HEK293T (cell line): ENCODE results near the gene ARFIP1.

Source experiments
- BHLHE40 ChIP-seq: fragments of 450-650 bp; IDR thresholded peaks from 2 replicates; pipeline ENCODE4 v1.6.1; 2016; ENCODE audit warnings: mild to moderate bottlenecking, moderate library complexity, borderline replicate concordance
- ELF4 ChIP-seq: fragments of 450-650 bp; IDR thresholded peaks from 2 replicates; pipeline ENCODE4 v1.6.1; 2017; ENCODE audit warnings: antibody characterized with exemption
- FOXA1 ChIP-seq: fragments of 450-650 bp; IDR thresholded peaks from 2 replicates; pipeline ENCODE4 v1.6.1; 2016; ENCODE audit warnings: mild to moderate bottlenecking
- FOXK2 ChIP-seq: fragments of 450-650 bp; IDR thresholded peaks from 2 replicates; pipeline ENCODE4 v1.6.1; 2016; ENCODE audit warnings: mild to moderate bottlenecking
- FOXM1 ChIP-seq: fragments of 450-650 bp; IDR thresholded peaks from 2 replicates; pipeline ENCODE4 v1.6.1; 2017; ENCODE audit warnings: mild to moderate bottlenecking, borderline replicate concordance
- HDGF ChIP-seq: fragments of 450-650 bp; IDR thresholded peaks from 2 replicates; pipeline ENCODE4 v1.6.1; 2017; ENCODE audit warnings: antibody characterized with exemption, borderline replicate concordance
- LEF1 ChIP-seq: fragments of 450-650 bp; IDR thresholded peaks from 2 replicates; pipeline ENCODE4 v1.6.1; 2017; ENCODE audit warnings: mild to moderate bottlenecking, borderline replicate concordance
- NFRKB ChIP-seq: fragments of 450-650 bp; IDR thresholded peaks from 2 replicates; pipeline ENCODE4 v1.6.1; 2016; ENCODE audit warnings: mild to moderate bottlenecking, moderate library complexity
- SP1 ChIP-seq: fragments of 450-650 bp; IDR thresholded peaks from 2 replicates; pipeline ENCODE4 v1.6.1; 2017
- SUZ12 ChIP-seq: fragments of 450-650 bp; IDR thresholded peaks from 2 replicates; pipeline ENCODE4 v1.6.1; 2016; ENCODE audit warnings: mild to moderate bottlenecking
- TARDBP ChIP-seq: fragments of 450-650 bp; IDR thresholded peaks from 2 replicates; pipeline ENCODE4 v1.6.1; 2016

DNA sequence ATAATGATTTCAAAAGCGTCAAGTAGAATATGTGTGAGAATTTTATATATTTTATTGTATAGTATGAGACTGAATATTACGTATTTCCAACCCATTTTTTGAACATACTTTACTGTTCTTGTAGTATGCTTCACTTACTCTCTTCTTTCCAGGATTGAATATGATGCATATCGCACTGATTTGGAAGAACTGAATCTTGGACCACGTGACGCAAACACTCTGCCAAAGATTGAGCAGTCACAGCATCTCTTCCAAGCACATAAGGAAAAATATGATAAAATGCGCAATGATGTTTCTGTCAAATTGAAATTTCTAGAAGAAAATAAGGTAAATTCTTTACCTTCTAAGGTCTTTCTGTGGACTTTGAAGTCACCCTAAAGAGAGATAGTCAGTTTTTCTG lies 108.2 kb downstream of the ARFIP1 start:
- no peak for TF ChIP-seq SP1
- TF ChIP-seq NFRKB = no peak
- no peak for TF ChIP-seq FOXM1
- TF ChIP-seq HDGF = no peak
- TF ChIP-seq TARDBP = no peak
- TF ChIP-seq BHLHE40 = no peak
- no peak for TF ChIP-seq LEF1
- no peak for TF ChIP-seq ELF4
- no peak for TF ChIP-seq FOXA1
- TF ChIP-seq FOXK2 = no peak
- TF ChIP-seq SUZ12 = no peak
